Neural cell (in vitro differentiated cells): ENCODE measurements around the gene MLLT6. TPM values are rescaled to one million over a fixed set of nuclear protein-coding genes. Genes with fewer than 3 reads are reported as not detected.

Source experiments
- H2AFZ ChIP-seq: fragments of 200-600, 300-800 bp; sonication (generic), shearing (Covaris generic); 2 replicates; pipeline ENCODE4 v1.6.0; 2014; ENCODE audit warnings: low read depth, mild to moderate bottlenecking, antibody characterized with exemption, low read length, moderate library complexity
- H3F3A ChIP-seq: fragments of 200-600 bp; shearing (Covaris generic); 2 replicates; pipeline ENCODE4 v1.6.1; 2016; ENCODE audit warnings: mild to moderate bottlenecking, moderate library complexity, mixed read lengths, antibody characterized with exemption, low read length; ENCODE audit not compliant: insufficient read depth, poor library complexity, severe bottlenecking
- H3K27ac ChIP-seq: fragments of 200-600, 300-800 bp; sonication (generic), shearing (Covaris generic); 2 replicates; pipeline ENCODE4 v1.5.1; 2014; ENCODE audit warnings: mild to moderate bottlenecking, low read length, moderate library complexity
- H3K27me3 ChIP-seq: fragments of 300-800, 200-600 bp; sonication (generic), shearing (Covaris generic); 2 replicates; pipeline ENCODE4 v1.6.0; 2014; ENCODE audit warnings: mild to moderate bottlenecking, low read depth, low read length, moderate library complexity; ENCODE audit not compliant: insufficient read depth
- H3K36me3 ChIP-seq: fragments of 300-800, 200-600 bp; sonication (generic), shearing (Covaris generic); 2 replicates; pipeline ENCODE4 v1.5.1; 2014; ENCODE audit warnings: mild to moderate bottlenecking, antibody characterized with exemption, low read length, moderate library complexity; ENCODE audit not compliant: insufficient read depth
- H3K4me2 ChIP-seq: fragments of 300-800, 200-600 bp; sonication (generic), shearing (Covaris generic); 2 replicates; pipeline ENCODE4 v1.6.0; 2014; ENCODE audit warnings: mild to moderate bottlenecking, low read length
- H3K4me3 ChIP-seq: fragments of 300-800, 200-600 bp; sonication (generic), shearing (Covaris generic); 2 replicates; pipeline ENCODE4 v1.5.1; 2014; ENCODE audit warnings: mild to moderate bottlenecking, low read length, moderate library complexity
- H3K79me2 ChIP-seq: fragments of 200-600 bp; shearing (Covaris generic); replicated peaks from 2 replicates; pipeline ENCODE4 v1.6.0; 2014; ENCODE audit warnings: mild to moderate bottlenecking, low read length, moderate library complexity; ENCODE audit not compliant: insufficient read depth
- H3K9ac ChIP-seq: fragments of 300-800, 200-600 bp; sonication (generic), shearing (Covaris generic); 2 replicates; pipeline ENCODE4 v1.6.1; 2016; ENCODE audit warnings: mild to moderate bottlenecking, low read length, mixed read lengths
- H3K9me2 ChIP-seq: fragments of 200-600 bp; shearing (Covaris generic); 2 replicates; pipeline ENCODE4 v1.6.1; 2016; ENCODE audit warnings: mild to moderate bottlenecking, low read length, mixed read lengths; ENCODE audit not compliant: insufficient read depth
- H3K9me3 ChIP-seq: fragments of 200-600, 300-800 bp; sonication (generic), shearing (Covaris generic); 2 replicates; pipeline ENCODE4 v1.6.1; 2016; ENCODE audit warnings: mild to moderate bottlenecking, mixed run types, low read length, moderate library complexity, mixed read lengths
- H4K20me1 ChIP-seq: fragments of 200-600 bp; shearing (Covaris generic); 2 replicates; pipeline ENCODE4 v1.6.1; 2016; ENCODE audit warnings: mild to moderate bottlenecking, mixed run types; ENCODE audit not compliant: insufficient read depth
- EP300 ChIP-seq: fragments of 450-650 bp; conservative IDR thresholded peaks from 2 replicates; pipeline ENCODE4 v1.6.1; 2014; ENCODE audit warnings: antibody characterized with exemption, mild to moderate bottlenecking, moderate library complexity; ENCODE audit not compliant: poor library complexity, severe bottlenecking
- EZH2 ChIP-seq: fragments of 200-600, 300-800 bp; shearing (Covaris generic), sonication (generic); IDR thresholded peaks from 2 replicates; pipeline ENCODE4 v1.6.1; 2014; ENCODE audit warnings: antibody characterized with exemption, low read length, borderline replicate concordance, mild to moderate bottlenecking; ENCODE audit not compliant: insufficient read depth, poor library complexity, severe bottlenecking
- MXI1 ChIP-seq: fragments of 450-650 bp; conservative IDR thresholded peaks from 2 replicates; pipeline ENCODE4 v1.6.1; 2014; ENCODE audit warnings: antibody characterized with exemption, mild to moderate bottlenecking; ENCODE audit not compliant: poor library complexity, severe bottlenecking
- POLR2AphosphoS5 ChIP-seq: IDR thresholded peaks from 2 replicates; pipeline ENCODE4 v1.6.1; 2012
- RAD21 ChIP-seq: fragments of 450-650 bp; conservative IDR thresholded peaks from 2 replicates; pipeline ENCODE4 v1.6.1; 2014; ENCODE audit warnings: antibody characterized with exemption, mild to moderate bottlenecking, moderate library complexity
- SMC3 ChIP-seq: fragments of 450-650 bp; conservative IDR thresholded peaks from 2 replicates; pipeline ENCODE4 v1.6.1; 2014; ENCODE audit warnings: antibody characterized with exemption, mild to moderate bottlenecking, moderate library complexity; ENCODE audit not compliant: poor library complexity
- TAF1 ChIP-seq: IDR thresholded peaks from 2 replicates; pipeline ENCODE4 v1.6.1; 2012; ENCODE audit warnings: low read depth
- polyA plus RNA-seq: library from polyadenylated mRNA; depleted of rRNA; stranded (reverse); fragments of >200 nt; gene quantifications from 2 replicates; pipeline ENCODE4 v1.2.3, GENCODE V29; 2014
- TF ChIP-seq, protein P1 (sequence below): fragments of 450-650 bp; IDR thresholded peaks from 2 replicates; pipeline ENCODE4 v1.5.1; 2014; ENCODE audit warnings: antibody characterized with exemption, mild to moderate bottlenecking, moderate library complexity; ENCODE audit not compliant: poor library complexity, severe bottlenecking
- TF ChIP-seq, protein P2 (sequence below): IDR thresholded peaks from 2 replicates; pipeline ENCODE4 v1.6.1; 2012; ENCODE audit warnings: borderline replicate concordance

Gene MLLT6
- polyA plus RNA-seq, 1 donor from 2014 or later: 19.7 TPM

GRCh38 chr17:38716368-38717005 is 11.4 kb downstream of the MLLT6 start:
- Histone ChIP-seq H3K9ac (no peak overlapping the region), H3K36me3 (no peaks in the 10 kb centered on the region), H3K4me3 (no peak overlapping the region), H3K4me2 (no peak overlapping the region), H3F3A (no peaks in the 10 kb centered on the region), H3K27ac (no peak overlapping the region), H3K9me3 (no peaks in the 10 kb centered on the region), H3K27me3 (no peaks in the 10 kb centered on the region), H3K79me2 (no peaks in the 10 kb centered on the region), H2AFZ (no peak overlapping the region), H4K20me1 (no peaks in the 10 kb centered on the region), H3K9me2 (no peaks in the 10 kb centered on the region)
- TF ChIP-seq, protein P1, sequence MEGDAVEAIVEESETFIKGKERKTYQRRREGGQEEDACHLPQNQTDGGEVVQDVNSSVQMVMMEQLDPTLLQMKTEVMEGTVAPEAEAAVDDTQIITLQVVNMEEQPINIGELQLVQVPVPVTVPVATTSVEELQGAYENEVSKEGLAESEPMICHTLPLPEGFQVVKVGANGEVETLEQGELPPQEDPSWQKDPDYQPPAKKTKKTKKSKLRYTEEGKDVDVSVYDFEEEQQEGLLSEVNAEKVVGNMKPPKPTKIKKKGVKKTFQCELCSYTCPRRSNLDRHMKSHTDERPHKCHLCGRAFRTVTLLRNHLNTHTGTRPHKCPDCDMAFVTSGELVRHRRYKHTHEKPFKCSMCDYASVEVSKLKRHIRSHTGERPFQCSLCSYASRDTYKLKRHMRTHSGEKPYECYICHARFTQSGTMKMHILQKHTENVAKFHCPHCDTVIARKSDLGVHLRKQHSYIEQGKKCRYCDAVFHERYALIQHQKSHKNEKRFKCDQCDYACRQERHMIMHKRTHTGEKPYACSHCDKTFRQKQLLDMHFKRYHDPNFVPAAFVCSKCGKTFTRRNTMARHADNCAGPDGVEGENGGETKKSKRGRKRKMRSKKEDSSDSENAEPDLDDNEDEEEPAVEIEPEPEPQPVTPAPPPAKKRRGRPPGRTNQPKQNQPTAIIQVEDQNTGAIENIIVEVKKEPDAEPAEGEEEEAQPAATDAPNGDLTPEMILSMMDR: no peak
- TF ChIP-seq POLR2AphosphoS5 (no peak), MXI1 (no peak), EZH2 (no peak), SMC3 (no peak), EP300 (no peak), RAD21 (no peak), TAF1 (no peak)
- TF ChIP-seq, protein P2, sequence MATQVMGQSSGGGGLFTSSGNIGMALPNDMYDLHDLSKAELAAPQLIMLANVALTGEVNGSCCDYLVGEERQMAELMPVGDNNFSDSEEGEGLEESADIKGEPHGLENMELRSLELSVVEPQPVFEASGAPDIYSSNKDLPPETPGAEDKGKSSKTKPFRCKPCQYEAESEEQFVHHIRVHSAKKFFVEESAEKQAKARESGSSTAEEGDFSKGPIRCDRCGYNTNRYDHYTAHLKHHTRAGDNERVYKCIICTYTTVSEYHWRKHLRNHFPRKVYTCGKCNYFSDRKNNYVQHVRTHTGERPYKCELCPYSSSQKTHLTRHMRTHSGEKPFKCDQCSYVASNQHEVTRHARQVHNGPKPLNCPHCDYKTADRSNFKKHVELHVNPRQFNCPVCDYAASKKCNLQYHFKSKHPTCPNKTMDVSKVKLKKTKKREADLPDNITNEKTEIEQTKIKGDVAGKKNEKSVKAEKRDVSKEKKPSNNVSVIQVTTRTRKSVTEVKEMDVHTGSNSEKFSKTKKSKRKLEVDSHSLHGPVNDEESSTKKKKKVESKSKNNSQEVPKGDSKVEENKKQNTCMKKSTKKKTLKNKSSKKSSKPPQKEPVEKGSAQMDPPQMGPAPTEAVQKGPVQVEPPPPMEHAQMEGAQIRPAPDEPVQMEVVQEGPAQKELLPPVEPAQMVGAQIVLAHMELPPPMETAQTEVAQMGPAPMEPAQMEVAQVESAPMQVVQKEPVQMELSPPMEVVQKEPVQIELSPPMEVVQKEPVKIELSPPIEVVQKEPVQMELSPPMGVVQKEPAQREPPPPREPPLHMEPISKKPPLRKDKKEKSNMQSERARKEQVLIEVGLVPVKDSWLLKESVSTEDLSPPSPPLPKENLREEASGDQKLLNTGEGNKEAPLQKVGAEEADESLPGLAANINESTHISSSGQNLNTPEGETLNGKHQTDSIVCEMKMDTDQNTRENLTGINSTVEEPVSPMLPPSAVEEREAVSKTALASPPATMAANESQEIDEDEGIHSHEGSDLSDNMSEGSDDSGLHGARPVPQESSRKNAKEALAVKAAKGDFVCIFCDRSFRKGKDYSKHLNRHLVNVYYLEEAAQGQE: no peak

DNA sequence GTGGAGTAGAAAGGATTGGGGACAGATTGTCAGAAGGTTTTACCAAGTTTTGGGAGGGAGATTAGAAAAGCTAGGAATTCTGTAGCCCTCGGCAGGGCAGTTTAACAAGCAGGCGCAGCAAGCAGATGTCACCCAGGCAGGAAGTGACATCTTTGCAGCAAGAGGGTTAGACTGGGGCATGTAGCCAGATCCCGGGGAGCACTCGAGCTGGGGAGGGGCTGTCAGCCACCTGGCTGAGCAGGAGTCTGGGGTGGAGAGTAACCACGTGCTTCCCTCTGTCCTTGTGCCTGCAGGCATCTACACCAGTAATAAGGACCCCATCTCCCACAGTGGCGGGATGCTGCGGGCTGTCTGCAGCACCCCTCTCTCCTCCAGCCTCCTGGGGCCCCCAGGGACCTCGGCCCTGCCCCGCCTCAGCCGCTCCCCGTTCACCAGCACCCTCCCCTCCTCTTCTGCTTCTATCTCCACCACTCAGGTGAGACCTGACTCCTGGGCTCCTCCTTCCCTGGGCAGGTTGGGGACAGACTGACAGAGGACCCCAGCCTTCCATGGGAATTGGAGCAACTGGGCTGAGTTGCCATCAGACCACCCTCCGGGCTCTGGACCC is 12.2 kb downstream of the MLLT6 start:
- Histone ChIP-seq H3F3A (no peaks in the 10 kb centered on the region), H3K9me2 (no peaks in the 10 kb centered on the region), H3K4me2 (no peak overlapping the region), H3K79me2 (no peaks in the 10 kb centered on the region), H2AFZ (no peak overlapping the region), H3K9me3 (no peaks in the 10 kb centered on the region), H4K20me1 (no peaks in the 10 kb centered on the region), H3K4me3 (no peak overlapping the region), H3K9ac (no peak overlapping the region), H3K36me3 (no peaks in the 10 kb centered on the region), H3K27me3 (no peaks in the 10 kb centered on the region), H3K27ac (no peak overlapping the region)
- TF ChIP-seq SMC3 (no peak), POLR2AphosphoS5 (no peak), TAF1 (no peak), EP300 (no peak), RAD21 (no peak), MXI1 (no peak), EZH2 (no peak)
- TF ChIP-seq, protein P2: no peak
- TF ChIP-seq, protein P1: no peak
